ENCODE measurements around the gene CYYR1.

The CYYR1 gene

DNA sequence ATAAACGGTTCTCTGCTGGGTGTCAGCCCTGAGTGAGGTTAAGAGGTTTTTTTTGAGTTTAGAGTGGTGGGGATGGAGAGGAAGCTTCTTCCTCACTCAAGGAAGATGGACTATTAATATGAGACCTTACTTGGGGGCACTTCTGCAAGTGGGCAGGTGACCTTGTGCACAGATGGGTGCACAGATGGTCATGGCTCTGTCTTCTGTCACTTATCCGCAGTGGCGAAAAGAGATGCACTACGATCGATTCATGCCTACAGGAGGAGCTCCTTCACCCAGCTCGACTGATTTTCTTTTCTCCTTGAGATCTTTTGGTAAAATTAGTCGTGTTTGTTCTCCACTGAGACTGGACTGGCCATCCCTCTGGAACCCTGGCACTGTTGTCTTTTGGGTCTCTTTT, 22.9 kb upstream of the CYYR1 start:
- peaks cover 7% of the 10 kb centered on the region for H3K9me3 Mint-ChIP-seq

DNA sequence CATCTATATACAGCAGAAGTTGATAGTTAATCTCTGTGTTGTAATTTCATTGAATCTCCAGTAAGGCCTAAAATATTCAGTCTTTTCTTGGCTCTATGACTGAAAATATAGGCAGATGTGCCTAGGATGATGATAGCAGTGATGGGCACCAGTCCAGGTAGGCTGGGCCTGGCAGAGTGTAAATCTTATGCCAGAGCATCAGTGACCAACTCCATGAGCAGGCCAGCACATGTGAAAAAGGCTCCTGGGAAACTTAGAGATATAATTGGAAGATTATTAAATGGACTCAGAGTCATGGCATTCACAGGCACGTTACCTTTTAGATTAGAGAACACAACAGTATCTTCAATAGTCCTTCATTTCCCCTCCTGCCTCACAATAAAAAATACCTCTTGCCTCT, 20.7 kb upstream of the CYYR1 start:
- H3K27ac Mint-ChIP-seq = no peak overlapping the region
- no peaks in the 10 kb centered on the region for H3K4me1 Mint-ChIP-seq
- H3K4me3 Mint-ChIP-seq = no peak overlapping the region
- H3K9me3 Mint-ChIP-seq = peaks cover 7% of the 10 kb centered on the region
- TF ChIP-seq, protein P1, sequence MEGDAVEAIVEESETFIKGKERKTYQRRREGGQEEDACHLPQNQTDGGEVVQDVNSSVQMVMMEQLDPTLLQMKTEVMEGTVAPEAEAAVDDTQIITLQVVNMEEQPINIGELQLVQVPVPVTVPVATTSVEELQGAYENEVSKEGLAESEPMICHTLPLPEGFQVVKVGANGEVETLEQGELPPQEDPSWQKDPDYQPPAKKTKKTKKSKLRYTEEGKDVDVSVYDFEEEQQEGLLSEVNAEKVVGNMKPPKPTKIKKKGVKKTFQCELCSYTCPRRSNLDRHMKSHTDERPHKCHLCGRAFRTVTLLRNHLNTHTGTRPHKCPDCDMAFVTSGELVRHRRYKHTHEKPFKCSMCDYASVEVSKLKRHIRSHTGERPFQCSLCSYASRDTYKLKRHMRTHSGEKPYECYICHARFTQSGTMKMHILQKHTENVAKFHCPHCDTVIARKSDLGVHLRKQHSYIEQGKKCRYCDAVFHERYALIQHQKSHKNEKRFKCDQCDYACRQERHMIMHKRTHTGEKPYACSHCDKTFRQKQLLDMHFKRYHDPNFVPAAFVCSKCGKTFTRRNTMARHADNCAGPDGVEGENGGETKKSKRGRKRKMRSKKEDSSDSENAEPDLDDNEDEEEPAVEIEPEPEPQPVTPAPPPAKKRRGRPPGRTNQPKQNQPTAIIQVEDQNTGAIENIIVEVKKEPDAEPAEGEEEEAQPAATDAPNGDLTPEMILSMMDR (IDR thresholded peaks at IDR 0.05; ENCODE audit: unreplicated experiment in 3 of 3) = no peak
- no peaks in the 10 kb centered on the region for H3K36me3 Mint-ChIP-seq (ENCODE audit: low read depth)
- H3K27me3 Mint-ChIP-seq (ENCODE audit: low read depth) = peaks cover 21% of the 10 kb centered on the region

More for the DNA sequence above, 22.9 kb upstream of the CYYR1 start:
- H3K4me1 Mint-ChIP-seq = peaks cover 17% of the 10 kb centered on the region
- peaks cover 13% of the 10 kb centered on the region for H3K27me3 Mint-ChIP-seq (ENCODE audit: low read depth)
- no peak overlapping the region for H3K4me3 Mint-ChIP-seq
- TF ChIP-seq, protein P1 (IDR thresholded peaks at IDR 0.05; ENCODE audit: unreplicated experiment in 3 of 3) = no peak
- H3K36me3 Mint-ChIP-seq (ENCODE audit: low read depth) = no peaks in the 10 kb centered on the region
- no peak overlapping the region for H3K27ac Mint-ChIP-seq

DNA sequence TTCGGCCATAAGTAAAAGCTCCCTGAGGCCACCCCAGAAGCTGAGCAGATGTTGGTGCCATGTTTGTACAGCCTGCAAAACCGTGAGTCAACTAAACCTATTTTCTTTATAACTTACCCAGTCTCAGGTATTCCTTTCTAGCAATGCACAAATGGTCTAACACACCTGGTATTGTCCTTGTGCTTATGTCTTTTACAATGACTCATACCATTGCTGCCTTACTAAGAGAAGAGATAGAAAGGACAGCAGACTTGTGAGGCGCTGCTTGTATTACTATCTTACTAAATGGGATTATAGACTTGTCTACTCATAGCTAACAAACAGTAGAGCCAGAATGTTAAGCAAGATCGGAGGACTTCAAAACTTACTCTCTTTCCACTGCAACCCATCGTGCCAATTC, 18.5 kb upstream of the CYYR1 start:
- H3K27me3 Mint-ChIP-seq (ENCODE audit: low read depth) = peaks cover 21% of the 10 kb centered on the region
- no peaks in the 10 kb centered on the region for H3K36me3 Mint-ChIP-seq (ENCODE audit: low read depth)
- no peak overlapping the region for H3K4me3 Mint-ChIP-seq
- peaks cover 7% of the 10 kb centered on the region for H3K9me3 Mint-ChIP-seq
- no peak overlapping the region for H3K27ac Mint-ChIP-seq
- H3K4me1 Mint-ChIP-seq = peaks cover 11% of the 10 kb centered on the region
- TF ChIP-seq, protein P1 (IDR thresholded peaks at IDR 0.05; ENCODE audit: unreplicated experiment in 3 of 3) = no peak

DNA sequence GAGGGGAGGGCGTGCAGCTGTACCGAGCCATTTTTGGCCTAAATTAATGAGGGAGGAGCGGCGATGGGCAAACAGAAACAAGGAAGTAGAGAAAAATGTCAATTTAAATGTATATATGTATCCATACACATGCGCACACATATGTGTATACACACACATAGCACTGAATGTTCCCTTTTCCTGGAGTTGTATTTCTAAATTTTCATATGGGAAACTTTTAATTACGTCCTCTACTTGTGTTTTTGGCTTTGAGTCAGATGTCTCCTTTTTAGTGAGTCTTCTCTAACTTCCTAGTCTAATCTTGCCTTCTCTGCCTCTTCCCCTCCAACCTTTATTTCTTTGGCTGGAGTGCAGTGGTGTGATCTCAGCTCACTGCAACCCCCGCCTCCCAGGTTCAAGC, 15.4 kb upstream of the CYYR1 start:
- H3K27ac Mint-ChIP-seq = peak overlapping the region in 2 of 3 experiments; percentile 13 to 14
- H3K4me3 Mint-ChIP-seq = peak overlapping the region in 2 of 3 experiments; percentile 13 to 24
- peaks cover 9% of the 10 kb centered on the region for H3K9me3 Mint-ChIP-seq
- peaks cover 26% of the 10 kb centered on the region for H3K27me3 Mint-ChIP-seq (ENCODE audit: low read depth)
- TF ChIP-seq, protein P1 (IDR thresholded peaks at IDR 0.05; ENCODE audit: unreplicated experiment in 3 of 3) = no peak
- H3K36me3 Mint-ChIP-seq (ENCODE audit: low read depth) = no peaks in the 10 kb centered on the region
- H3K4me1 Mint-ChIP-seq = peaks cover 11% of the 10 kb centered on the region

DNA sequence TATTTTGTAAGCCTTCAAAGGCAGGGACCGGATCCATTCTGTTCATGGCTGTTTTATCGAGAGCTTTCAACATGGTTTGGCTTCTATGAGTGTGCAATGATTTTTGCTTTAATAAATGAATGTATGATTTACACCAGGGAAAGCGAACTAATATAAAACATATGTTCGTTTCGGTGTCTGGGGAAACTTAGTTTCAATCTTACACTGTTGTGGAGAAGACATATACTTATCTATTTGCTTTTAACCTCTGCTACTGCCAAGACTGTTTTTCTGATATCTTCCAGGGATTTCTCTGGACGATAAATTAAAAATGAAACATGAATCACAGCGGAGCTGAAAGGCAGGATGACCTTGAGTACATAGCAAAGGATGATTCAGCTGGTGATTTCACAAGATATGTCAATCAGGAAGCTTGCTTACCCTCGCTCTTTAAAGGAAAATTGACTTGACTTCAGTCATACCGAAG, 14.7 kb upstream of the CYYR1 start:
- Mint-ChIP-seq H3K4me3 (peak overlapping the region in 2 of 3 experiments; percentile 13 to 24), H3K9me3 (peaks cover 9% of the 10 kb centered on the region), H3K27me3 (ENCODE audit: low read depth) (peaks cover 22% of the 10 kb centered on the region), H3K36me3 (ENCODE audit: low read depth) (no peaks in the 10 kb centered on the region), H3K27ac (peak overlapping the region; percentile 13 to 52 (median 14)), H3K4me1 (peaks cover 11% of the 10 kb centered on the region)
- TF ChIP-seq, protein P1 (IDR thresholded peaks at IDR 0.05; ENCODE audit: unreplicated experiment in 3 of 3) = no peak

DNA sequence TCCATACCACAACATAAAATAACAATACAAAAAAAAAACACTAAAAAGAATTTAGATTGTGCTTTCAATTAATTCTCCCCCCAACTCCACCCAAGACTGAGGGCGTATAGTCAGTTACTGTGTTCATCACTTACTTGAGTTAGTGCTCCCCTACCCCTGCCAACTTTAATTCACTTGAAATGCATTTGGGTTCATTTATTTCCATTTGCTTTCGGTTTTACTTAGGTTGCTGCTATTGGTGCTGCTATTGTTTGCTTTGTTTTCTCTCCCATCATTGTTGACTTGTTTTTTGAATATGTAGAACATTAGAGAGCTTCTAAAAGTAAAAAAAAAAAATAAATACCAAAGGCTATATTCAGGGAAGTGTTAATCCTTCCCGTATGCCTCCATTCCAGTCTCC, 10.7 kb upstream of the CYYR1 start:
- no peak overlapping the region for H3K4me3 Mint-ChIP-seq
- TF ChIP-seq, protein P1 (IDR thresholded peaks at IDR 0.05; ENCODE audit: unreplicated experiment in 3 of 3) = no peak
- peaks cover 5% of the 10 kb centered on the region for H3K27me3 Mint-ChIP-seq (ENCODE audit: low read depth)
- H3K27ac Mint-ChIP-seq = no peak overlapping the region
- H3K9me3 Mint-ChIP-seq = peaks cover 35% of the 10 kb centered on the region
- peaks cover 11% of the 10 kb centered on the region for H3K4me1 Mint-ChIP-seq
- H3K36me3 Mint-ChIP-seq (ENCODE audit: low read depth) = peaks cover 4% of the 10 kb centered on the region

Data from nephron (organoid).